ENCODE results near the gene KIF14.

DNA sequence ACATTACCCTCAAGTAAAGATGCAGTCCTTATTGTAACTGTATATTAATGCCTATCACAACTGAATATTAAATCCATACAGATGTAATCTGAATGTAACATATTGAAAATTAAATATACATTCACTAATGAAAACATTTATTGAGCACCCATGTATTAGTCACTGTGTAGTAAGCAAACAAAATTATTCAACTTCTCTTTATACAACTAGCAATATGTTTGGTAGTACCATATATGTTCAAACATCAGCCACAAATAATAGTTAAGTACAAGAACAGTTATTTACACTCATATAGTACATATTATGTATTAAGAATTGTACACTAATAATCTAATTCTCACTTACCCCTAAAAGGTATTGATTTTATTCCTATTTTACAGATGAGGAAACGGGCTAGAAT, 17.9 kb downstream of the KIF14 start:
- TF ChIP-seq YY1 (IDR thresholded peaks at IDR 0.05; ENCODE audit: low read depth) (no peak), EP300 (IDR thresholded peaks at IDR 0.05; ENCODE audit: borderline replicate concordance) (no peak), FOXM1 (IDR thresholded peaks at IDR 0.05; ENCODE audit: borderline replicate concordance, low read depth) (no peak), TEAD4 (IDR thresholded peaks at IDR 0.05) (no peak), TCF12 (IDR thresholded peaks at IDR 0.05; ENCODE audit: low read depth) (no peak), EGR1 (IDR thresholded peaks at IDR 0.05) (no peak), TAF1 (IDR thresholded peaks at IDR 0.05; ENCODE audit: low read depth) (no peak), CEBPB (IDR thresholded peaks at IDR 0.05) (no peak), CREB1 (IDR thresholded peaks at IDR 0.05; ENCODE audit: low read depth) (no peak), RAD21 (IDR thresholded peaks at IDR 0.05; ENCODE audit: low read depth) (no peak)
- TF ChIP-seq, protein P1, sequence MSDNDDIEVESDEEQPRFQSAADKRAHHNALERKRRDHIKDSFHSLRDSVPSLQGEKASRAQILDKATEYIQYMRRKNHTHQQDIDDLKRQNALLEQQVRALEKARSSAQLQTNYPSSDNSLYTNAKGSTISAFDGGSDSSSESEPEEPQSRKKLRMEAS (IDR thresholded peaks at IDR 0.05) = no peak
- TF ChIP-seq, protein P2, sequence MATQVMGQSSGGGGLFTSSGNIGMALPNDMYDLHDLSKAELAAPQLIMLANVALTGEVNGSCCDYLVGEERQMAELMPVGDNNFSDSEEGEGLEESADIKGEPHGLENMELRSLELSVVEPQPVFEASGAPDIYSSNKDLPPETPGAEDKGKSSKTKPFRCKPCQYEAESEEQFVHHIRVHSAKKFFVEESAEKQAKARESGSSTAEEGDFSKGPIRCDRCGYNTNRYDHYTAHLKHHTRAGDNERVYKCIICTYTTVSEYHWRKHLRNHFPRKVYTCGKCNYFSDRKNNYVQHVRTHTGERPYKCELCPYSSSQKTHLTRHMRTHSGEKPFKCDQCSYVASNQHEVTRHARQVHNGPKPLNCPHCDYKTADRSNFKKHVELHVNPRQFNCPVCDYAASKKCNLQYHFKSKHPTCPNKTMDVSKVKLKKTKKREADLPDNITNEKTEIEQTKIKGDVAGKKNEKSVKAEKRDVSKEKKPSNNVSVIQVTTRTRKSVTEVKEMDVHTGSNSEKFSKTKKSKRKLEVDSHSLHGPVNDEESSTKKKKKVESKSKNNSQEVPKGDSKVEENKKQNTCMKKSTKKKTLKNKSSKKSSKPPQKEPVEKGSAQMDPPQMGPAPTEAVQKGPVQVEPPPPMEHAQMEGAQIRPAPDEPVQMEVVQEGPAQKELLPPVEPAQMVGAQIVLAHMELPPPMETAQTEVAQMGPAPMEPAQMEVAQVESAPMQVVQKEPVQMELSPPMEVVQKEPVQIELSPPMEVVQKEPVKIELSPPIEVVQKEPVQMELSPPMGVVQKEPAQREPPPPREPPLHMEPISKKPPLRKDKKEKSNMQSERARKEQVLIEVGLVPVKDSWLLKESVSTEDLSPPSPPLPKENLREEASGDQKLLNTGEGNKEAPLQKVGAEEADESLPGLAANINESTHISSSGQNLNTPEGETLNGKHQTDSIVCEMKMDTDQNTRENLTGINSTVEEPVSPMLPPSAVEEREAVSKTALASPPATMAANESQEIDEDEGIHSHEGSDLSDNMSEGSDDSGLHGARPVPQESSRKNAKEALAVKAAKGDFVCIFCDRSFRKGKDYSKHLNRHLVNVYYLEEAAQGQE (IDR thresholded peaks at IDR 0.05; ENCODE audit: low read depth) = no peak

Measured in Ishikawa (cell line).